CD4-positive, alpha-beta T cell treated with Interleukin-10 for 1 hour (primary cell): ENCODE measurements around the gene MTA1.

Experiments used
- DNase-seq: peaks from one replicate; pipeline ENCODE4 v3.0.0-alpha.2; 2020

Gene MTA1

DNA sequence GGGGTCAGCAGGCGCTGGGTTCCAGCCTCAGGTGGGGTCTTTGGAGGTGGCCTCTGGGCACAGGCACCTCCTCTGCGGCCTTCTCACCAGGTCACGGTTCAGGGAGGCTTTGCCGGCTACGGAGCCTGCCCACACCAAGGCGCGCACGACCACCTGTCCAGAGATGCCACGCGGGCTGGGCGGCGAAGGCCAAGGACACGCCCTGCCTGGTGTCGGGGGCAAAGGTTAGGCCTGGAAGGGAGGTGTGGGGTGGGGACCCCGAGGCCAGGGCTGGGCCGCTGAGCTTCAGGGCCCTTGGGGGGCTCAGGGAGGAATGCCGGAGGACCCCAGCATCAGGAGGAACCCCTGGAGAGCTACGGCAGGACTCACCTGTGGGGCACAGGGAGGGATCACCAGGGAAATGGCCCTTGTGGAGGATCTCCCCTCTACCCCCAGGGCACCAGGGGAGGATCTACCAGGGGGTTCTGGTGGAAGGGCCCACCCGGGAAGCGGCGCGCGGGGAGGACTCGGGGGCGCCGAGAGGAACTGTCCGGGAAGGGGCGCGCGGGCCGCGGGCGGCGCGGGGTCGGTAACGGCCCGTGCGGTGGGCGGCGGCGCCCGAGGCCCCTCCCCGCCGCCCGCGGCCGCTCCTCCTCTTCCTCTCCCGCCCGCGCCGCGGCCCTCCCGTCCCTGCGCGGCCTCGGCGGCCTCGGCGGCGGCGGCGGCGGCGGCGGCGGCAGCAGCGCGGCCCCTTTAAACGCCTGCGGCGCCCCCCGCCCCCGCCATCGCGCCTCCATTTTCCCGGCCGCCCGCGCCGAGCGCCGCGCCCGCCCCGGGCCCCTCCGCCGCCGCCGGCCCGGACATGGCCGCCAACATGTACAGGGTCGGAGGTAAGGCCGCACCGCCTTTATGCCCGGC is at the start of gene MTA1:
Gene MTA1 (plus strand): TSS at position 633 of the 897 bp plus-strand sequence. CDS start 209 bp downstream, at position 842.
- peak; percentile 49 for DNase-seq

- DNase-seq, result no peak
Measured at GRCh38 chr14:105374389-105374788, 45.2 kb upstream of the MTA1 start.

DNA sequence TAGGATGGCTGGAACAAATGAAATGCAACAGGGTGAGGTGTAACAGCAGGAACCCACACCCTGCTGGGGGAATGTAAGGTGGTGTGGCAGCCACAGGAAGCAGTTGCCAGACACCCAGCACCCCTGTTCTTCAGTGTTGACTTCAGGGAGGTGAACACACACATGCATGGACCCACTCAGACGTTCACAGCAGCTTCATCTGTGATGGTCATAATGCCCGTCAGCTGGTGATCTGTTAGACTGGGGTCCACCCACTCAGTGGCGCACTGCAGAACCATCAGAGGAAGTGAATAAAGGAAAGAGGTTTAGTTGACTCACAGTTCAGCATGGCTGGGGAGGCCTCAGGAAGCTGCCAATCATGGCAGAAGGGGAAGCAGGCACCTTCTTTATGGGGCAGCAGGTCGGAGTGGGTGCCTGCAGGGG is 44.0 kb upstream of the MTA1 start:
- no peak for DNase-seq

DNA sequence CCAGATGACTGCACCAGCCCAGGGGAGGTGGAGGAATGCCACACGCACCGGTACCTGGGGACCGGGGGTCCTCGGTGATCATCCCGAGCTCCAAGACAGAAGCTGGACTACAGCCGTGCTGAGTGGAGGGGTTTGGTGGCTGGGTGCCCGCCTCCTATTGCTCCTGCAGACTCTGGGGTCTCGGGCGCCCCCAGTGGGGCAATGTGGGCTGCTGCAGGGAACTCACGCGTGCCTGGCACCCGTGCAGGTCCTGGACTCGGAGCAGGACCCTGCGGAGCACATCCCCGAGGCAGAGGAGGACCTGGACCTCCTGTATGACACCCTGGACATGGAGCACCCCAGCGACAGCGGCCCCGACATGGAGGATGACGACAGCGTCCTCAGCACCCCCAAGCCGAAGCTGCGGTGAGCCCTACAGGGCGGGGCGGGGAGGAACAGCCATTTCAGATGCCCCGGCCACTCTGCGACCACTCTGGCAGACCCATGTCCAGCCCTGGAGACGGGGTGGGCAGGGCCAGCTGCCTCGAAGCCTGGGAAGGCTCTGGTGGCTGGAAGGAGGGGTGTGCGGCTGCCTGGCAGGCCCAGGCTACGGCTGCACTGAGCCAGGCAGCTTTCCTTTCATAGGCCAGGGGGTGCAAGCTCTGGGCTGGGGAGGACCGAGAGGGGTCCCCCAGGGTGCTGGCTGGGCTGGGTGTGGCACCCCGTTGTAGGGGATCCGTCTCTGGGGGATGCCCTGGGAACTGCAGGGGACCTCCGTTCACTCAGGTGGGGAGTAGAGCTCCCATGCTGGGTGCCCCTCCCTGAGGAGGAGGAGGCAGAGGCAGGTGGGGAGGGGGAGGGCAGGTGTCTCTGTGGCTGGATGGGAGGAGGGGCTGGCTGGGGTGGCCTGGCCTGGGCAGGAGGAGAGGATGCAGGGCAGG is 42.8 kb upstream of the MTA1 start:
- DNase-seq, result no peak

DNA sequence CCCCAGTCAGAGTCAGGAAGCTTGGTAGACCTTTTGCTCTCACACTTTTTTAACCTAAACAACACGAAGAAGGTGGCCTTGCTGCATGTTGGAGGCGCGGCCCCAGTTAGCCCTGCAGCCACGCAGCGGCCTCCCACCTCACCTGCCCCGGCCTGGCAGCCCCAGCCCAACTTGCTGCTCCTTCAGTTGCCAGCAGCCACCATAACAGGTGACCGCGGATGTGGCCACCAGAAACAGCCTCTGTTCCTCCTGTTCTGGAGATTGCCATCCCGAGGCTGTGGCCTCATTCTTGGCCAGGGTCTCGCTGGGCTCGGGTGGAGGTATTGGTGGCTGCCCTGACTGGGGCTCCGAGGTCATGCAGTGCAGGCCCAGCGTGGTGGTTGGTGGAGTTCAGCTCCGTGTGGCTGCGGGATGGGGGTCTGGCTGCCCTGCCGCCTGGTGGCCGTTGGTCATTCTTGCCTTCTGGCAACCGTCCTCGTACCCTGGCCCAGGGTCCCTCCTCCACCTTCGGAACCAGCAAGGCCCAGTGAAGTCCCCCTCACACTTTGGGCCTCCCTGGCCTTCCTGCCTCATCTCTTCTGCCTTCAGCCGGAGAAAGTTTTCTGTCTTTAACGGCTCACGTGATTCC is 42.0 kb upstream of the MTA1 start:
- no peak for DNase-seq

- DNase-seq, result no peak
Measured at GRCh38 chr14:105378199-105378598, 41.4 kb upstream of the MTA1 start.

- DNase-seq, result no peak
Measured at GRCh38 chr14:105378873-105379685, 40.5 kb upstream of the MTA1 start.

DNA sequence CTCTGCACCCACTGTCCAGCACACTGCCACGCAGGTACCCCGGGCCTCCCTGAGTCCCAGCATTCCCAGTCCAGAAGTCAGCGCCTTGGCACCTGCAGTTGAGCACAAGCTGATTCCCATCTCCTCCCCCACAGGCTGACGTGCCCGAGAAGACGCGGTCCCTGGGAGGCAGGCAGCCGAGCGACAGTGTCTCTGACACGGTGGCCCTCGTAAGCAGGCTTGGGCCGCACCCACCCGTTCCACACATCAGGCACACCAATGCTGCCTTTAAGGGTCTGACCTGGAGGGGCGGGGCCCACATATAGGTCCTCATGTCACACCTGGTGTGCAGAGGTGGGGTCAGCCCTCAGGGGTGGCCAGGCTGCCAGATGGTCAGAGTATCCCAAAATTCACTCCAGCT is 39.7 kb upstream of the MTA1 start:
- no peak for DNase-seq

DNA sequence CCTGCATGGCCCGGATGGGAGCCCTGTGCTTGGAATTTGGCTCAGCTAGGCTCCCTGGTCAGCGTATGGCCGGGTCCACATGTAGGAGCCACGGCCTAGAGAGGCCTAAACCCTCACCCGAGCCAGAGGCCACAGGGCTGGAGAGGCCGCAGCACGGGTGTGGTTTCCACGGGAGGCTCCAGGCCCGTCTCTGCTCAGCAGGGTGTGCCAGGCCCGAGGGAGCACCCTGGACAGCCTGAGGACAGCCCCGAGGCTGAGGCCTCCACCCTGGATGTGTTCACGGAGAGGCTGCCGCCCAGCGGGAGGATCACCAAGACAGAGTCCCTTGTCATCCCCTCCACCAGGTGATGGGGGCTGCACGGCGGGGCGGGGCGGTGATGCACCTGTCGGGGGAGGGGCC is 38.9 kb upstream of the MTA1 start:
- no peak for DNase-seq

DNA sequence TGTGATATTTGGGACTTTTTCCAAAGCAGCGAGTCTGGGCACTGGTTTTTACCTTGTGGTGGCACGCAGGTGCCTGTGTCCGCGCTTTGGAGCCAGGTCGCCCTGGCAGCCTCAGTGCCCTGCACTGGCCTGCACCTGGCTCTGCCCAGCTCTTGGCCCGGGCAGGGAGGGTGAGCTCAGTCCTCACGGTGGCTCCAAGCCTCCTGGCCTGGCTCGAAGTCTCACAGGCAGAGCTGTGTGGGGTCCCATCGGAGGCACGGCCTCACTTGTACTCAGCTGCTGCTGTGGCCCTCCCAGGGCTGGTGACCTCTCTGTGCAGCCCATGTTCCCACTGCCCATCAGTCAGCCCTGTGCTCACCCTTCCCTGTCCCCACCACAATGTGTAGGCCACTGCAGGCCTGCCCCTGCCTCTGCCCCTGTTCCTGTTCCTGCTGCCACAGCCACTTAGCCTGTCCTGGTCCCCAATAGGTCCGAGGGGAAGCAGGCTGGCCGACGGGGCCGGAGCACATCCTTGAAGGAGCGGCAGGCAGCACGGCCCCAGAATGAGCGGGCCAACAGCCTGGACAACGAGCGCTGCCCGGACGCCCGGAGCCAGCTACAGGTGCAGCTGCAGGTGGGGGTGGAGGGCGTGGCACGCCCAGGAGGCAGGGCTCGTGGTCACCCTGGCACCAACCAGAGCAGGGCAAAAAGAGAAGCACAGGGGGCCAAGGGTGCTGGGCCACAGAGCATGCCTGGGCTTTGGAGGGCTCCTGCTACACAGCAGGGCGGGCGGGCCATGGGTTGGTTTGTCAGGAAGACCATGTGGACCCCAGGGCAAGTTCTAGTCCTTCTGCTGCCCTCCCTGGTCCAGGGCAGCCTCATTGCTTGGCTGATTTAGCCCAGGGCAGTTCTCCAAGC is 37.9 kb upstream of the MTA1 start:
- no peak for DNase-seq

- DNase-seq, result no peak
Measured at GRCh38 chr14:105382343-105383082, 37.1 kb upstream of the MTA1 start.

- DNase-seq, result no peak
Measured at GRCh38 chr14:105383083-105383730, 36.4 kb upstream of the MTA1 start.

DNA sequence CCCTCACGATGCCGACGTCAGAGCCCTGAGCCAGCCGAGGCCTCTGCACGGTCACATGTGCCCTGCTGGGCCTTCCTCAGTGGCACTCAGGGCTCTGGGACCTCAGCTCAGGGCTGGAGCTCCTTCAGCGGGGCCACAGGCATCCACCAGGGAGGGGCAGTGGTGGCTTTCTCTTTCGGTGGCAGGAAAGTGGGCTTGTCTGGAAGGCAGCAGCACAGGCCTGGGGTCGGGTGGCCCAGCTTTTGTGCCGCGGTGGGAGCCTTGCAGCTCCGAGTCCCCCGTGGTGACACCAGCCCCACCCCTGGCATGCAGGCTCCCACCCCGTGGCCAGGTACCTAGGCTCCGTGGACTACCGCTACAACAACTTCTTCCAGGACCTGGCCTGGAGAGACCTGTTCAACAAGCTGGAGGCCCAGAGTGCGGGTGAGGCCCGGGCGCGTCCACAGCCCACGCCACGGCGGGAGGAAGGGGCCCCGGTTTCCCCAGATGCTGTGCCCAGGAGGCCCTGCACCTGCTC is 35.5 kb upstream of the MTA1 start:
- no peak for DNase-seq

- no peak for DNase-seq
Measured at GRCh38 chr14:105384605-105385321, 34.9 kb upstream of the MTA1 start.

- no peak for DNase-seq
Measured at GRCh38 chr14:105385322-105385637, 34.3 kb upstream of the MTA1 start.

DNA sequence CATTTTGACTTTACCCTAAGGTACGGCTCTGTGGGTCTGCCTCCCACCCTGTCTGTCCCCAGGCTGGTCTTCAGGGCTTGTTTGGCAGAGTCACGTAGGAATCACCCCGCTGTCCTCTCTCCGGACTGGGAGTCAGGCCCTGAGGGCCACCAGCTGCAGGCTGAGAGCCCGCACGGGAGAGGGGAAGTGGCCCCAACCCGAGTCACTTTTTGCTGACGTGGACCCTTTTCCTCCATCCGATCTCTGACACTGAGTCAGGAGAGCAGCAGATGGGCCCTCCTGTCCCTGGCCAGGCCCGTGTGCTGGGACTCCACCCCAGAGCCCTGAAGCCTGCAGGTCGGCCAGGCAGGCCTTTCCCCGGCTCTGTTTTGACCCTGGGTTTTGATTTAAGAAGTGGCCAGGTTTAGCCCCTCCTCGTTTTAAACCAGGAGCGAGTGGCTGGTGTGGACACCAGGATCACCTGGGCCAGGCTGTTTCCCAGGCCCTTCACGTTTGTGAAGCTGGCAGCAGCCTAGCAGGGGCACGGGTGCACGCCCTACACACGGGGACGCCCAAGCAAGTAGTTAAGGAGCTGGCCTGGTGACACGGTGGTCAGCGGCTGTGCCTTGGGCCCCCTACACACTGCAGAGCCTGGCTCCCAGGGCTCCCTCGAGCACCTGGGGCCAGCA is 33.8 kb upstream of the MTA1 start:
- no peak for DNase-seq

DNA sequence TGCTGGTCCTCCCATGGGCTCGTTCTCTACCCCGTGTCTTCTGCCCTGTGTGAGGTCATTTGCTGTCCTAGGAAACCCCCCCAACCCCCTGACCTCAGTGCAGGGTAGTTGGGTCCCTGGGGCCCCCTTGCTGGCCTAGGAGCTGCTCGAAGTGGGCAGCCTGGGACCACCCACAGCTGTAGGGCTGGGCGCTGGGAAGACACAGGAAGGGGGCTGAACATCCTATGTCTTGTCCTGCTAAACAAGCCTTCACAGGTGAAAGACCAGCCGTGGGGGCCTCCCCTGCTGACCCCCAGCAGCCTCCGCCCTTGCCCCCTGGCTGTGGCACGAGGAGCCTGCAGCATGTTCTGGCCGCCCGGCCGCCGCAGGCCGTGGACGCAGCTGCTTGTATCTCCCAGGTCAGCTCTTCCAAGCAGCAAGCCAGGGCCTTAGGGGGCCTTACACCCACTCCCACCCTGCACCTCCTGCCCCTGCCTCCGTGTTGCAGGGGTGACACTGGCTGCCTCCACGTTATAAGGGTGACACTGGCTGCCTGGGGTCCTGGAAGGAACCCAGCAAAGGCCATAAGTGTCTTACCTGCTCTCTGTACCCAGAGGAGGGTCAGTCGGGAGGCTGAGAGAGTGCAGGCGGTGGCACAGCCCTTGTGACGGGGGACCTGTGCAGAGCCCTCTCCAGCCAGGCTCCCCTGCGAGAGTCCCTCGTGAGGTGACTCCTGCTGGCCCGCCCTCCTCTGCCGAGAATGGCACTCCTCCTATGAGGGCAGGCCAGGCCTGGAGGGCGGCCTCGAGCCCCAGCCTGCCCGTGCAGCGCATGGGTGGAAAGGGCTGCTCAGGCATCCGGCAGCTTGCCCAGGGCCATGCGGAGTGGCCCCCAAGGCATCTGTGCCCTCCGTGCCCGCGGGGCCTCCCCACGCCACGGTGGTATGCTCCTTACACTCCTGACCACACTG is 32.8 kb upstream of the MTA1 start:
- DNase-seq, result no peak
